GM18909 (cell line): ENCODE measurements around the gene GARNL3.

Experiments
- ATAC-seq: cut with Tn5 transposase; IDR thresholded peaks from one replicate; pipeline ENCODE4 v1.9.1; 2021; ENCODE audit warnings: mild to moderate bottlenecking; ENCODE audit not compliant: unreplicated experiment, poor library complexity

Gene GARNL3

DNA sequence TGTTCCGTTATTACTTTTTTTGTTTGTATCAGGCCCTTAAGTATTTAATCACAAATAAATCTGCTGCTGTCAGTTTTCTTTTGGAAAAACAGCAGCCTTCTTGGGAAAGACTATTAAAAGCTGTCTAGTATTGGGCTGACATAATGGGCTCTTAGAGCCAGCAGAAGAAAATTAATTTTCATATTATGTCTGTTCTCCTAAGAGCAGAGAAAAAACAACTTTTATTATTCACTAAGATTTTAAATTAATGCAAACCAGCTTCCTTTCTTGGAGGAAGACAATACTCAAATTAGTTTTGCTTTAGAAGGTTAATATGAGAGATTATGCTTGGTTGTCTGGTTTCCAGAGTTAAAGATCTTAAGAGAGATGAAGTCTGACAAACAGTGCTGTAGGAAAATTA is 30.6 kb upstream of the GARNL3 start:
- ATAC-seq, result no peak

DNA sequence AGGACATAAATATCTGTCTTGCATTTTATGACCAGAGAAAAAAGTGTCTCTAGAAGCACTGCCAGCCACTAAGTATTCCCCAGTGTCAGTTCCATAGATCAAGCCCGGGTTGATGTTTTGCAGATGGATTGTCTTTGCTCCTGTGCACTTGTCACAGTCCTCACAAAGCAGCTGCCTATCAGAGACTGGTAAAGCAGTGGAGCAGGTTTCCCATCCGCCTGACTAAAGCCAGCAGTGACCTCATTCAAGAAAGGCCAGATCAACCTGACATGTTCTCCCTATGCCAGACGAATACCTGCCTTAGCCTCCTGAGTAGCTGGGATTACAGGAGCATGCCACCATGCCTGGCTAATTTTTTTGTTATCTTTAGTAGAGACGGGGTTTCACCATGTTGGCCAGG is 26.8 kb upstream of the GARNL3 start:
- no peak for ATAC-seq

DNA sequence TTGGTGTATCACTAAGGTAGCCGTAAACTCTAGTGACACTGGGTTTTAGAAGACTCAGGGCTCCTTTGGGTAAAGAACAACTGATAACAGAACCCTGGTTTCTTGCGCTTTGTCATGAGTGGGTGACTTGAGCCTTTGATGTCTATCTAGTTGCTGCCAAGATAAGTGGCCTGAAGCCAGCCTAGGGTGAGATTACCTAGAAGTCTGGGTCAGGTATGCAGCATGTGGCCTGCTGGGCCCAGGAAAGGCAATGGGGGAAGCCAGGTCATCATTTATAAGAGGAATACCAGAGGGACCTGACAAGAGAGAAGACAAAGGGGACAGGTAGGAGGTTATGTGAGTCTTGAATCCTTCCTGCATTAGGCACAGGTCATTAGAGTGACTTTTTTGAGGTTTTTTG is 23.2 kb upstream of the GARNL3 start:
- no peak for ATAC-seq

DNA sequence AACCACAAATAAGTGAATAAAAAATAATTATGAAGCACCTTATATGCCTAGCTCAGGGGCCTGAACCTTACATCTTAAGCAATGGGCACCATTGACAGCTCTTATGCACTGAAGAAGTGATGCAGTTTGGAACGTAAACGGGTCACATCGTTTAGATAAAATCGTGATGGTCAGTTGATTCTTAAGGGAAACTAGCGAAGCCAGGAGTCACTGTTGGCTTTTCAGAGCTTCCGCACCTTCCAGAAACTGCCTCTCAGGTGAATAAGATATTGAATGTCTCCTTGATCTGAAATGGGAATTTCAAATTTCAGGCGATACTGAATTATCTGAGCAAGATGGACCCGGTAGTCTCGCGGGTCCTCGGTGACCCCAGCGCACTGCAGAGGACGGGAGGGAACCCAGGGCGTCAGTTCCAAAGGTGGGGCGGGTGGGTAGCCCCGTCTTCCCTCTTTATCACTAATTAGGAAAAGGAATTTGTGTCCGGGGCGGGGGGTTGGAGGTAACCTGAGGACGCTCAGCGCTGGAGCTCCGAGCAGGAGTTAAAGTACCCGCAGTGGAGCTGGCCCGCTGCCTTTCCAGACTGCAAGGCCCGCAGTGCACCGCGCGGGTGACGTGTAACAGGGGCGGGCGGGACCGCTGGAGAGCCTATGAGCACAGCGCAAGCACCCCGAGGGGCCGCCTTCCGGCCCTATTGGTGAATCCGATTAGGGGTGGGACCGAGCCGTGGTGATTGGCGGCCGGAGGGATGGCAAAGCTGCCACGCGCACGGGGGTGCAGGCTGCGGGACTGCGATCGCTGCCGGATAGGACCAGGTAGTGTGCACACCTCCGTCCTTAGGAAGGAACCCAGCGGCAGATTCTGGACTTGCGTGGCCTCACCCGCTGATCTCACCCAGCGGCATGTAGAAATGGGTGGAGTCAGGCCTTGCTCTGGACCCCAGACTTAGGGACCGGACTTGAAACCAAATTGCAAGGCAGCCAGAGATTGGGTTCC is 19.7 kb upstream of the GARNL3 start:
- peak; percentile 100 for ATAC-seq

DNA sequence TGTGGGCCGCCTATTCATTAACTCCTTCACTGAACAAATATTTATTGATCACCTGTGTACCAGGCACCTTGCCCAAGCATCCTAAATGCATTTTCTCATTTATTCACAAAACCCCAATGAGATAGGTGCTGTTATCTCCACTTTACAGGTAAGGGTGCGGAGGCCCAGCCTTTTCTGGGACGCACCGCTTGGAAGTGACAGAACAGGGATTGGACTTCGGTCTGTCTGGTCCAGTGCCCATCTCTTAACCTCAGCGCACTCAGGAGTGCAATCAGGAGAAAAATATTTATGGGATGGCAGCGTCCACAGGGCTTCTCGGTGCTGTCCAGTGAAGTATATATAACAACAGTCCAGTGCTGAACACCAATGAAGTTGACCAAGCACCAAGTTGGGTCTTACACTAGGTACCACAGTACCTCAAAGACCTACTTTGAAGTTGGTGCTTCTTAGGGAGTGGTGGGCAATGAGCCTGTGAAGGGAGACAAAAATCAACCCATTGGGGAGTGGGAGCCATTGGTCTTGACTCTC is 18.9 kb upstream of the GARNL3 start:
- ATAC-seq, result peak; percentile 4

DNA sequence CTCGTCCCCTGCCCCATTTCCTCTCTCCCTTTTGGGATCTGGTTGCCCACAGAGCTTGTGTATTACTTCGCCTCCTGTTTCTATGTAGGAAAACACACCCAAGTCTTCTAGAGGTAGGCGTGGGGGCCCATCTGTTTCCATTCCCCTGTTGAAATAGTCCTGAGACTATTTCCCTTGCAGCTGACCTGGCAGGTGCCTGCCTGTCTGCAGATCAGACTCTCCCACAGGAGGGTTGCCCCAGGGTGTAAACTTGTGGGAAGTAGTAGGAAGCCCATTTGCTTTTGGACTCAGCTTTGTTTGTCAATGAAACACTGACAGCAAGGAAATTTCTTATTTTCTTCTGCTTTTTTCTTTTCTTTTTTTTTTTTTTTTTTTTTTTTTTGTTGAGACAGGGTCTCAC is 16.3 kb upstream of the GARNL3 start:
- ATAC-seq, result no peak

DNA sequence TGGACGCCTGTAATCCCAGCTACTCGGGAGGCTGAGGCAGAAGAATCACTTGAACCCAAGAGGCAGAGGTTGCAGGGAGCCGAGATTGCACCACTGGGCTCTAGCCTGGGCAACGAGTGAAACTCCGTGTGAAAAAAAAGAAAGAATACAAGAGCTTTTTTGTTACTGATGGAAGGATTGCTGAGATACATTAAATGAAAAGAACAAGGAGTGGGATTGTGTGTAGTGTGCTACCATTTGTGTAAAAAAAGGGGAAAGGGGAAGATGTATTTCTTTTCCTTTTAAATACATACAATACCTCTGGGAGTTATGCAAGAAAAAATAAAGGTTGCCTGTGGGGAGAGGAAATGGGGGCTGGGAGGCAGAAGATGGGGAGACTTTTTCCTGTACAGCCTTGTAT is 14.7 kb upstream of the GARNL3 start:
- no peak for ATAC-seq

DNA sequence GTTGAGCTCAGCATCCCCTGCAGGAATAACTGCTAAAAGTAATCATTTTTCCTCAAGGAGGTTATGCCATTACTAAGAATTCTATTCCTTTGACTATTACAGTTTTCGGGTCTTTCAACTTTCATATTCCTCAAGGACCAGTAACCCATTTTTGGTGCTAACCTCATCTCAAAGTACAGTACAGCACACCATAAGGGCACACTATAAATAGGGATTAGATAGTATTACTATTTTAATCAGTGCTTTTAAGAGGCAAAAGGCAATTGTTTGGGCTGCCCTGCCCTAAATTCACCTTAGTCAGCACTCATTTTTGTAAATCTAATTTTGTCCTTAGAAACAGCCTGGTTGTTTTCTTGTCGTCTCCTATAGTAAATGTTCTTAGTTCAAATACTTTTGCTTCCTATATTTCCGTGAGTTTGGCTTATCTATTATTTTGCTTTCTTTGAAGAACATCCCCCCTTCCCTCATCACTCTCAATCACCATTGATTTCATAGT is 13.6 kb upstream of the GARNL3 start:
- no peak for ATAC-seq

DNA sequence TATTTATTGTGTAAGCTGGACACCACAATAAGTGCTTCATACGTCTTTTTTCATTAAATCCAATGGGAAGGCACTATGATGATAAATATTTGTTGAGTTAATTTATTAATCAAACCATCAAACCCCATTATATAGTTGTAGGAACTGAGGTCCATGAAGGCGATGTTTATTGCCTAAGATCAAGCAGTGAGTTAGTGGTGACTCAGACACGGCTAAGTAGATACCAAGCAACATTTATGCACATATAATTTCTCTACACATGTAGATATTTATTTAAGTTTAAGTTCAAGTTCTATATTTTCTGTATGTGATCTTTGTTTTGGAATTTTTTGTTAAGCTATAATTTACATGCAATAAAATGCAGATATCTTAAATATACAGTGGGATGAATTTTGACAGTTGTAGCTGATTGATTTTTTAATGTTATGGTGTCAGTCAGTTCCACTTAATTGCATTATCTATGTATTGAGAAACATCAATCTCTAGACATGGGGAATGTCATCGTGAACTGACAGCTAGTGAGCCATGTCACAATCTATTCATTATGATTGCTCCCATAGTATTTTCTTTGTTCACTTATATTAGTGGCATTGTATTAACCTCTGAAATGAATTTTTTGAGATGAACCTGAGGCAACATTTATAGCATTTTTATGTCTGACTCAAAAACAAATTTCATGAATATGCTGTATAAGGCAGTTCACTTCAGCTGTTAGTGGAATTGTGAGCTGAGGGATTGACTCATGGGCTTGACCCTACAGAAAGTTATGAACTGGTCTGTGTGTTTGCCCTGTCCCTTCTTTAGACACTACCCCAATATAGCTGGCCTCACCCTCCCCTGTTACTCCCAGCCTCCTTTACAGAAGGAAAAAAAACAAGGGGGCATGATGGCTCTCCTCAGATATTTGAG is 11.9 kb upstream of the GARNL3 start:
- no peak for ATAC-seq

DNA sequence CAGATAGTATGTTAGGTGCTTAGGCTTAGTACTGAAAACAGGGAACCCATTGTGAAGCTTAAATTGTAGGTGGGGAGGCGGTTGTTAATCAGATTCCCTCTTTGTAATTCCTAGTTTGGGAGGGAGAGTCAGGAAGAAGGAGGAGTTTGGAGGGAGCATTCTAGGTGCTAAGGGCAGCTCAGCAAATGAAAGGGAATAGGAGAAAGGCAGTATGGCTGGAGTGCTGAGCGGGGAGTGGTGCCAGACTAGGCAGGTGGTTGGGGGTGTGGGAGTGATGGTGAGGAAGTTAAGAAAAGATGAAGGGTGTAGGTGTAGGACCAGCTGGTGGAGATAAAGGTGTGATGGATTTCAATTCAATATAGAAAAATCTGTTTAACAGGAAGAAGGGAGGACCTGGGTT is 11.1 kb upstream of the GARNL3 start:
- no peak for ATAC-seq

DNA sequence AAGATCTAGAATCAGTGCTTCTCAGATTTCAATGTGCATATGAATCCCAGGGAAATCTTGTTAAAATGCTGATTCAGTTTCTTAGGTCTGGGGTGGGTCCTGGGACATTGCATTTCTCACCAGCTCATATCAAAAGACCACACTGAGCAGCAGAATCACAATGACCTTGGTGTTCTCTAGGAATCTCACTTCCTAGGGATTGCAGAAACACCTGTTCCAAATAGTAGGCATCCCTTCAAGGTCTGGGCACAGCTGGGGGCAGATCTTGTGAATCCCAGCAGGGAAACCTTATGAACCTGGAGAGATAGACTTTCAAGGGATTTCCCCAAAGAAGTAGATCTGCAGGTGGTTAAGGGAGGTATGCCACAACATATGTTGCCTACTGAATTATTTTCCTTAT is 8.9 kb upstream of the GARNL3 start:
- no peak for ATAC-seq

DNA sequence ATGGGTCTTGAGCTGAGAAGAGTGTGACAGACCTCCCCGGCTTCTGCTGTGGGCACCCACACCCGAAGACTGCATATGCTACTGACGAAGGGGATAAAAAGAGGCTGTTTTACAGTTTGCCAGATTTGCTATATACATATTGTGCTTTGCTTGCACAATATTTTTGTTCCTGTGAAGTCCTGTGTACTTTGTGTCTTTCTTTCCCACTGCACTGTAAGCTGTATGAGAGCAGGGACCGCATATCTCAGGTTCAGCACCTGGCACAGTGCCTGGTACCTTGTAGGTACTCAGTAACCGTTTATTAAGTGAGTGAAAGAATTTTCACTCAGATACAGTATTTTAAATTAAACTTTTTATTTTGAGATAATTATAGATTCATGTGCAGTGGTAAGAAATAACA is 8.2 kb upstream of the GARNL3 start:
- ATAC-seq, result no peak

DNA sequence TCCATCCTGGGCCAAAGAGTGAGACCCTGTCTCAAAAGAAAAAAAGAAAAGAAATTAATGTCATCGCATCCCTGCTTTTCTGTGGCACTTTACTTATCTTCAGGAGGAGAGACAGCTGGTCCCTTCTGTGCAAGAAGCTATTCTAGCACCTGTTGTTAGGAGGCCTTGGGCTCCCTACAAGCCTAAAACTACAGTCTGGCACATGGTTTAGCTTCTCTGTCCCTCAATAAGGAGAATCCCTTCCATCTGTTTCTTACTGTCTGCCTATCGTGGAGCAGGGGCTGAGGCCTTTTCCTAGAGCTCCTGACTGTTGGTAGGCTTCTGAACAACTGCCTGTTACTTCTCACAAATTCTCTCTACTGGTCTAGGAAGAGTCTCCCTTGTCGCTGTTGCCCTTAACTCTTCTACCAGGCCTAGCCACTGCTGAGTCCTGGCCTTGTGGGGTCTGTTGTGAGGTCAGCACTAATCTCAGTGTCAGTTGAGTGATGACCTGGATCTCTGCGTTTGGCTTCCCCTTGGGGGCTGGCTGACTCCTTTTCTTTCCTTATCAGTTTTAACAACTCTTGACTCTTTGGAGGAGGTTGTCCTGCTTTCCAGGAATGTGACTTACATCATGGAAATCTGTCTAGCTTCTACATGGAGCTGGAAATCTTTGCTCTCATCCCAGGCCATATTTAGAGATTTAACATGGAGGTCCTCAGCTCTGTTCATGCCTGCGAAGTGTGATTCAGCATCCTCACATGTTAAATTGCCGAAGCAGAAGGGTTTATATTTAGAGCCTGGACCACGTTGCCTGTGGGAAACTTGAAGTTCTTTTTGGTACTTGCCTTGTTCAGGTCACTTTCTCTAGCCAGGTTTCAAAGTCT is 5.7 kb upstream of the GARNL3 start:
- ATAC-seq, result no peak

DNA sequence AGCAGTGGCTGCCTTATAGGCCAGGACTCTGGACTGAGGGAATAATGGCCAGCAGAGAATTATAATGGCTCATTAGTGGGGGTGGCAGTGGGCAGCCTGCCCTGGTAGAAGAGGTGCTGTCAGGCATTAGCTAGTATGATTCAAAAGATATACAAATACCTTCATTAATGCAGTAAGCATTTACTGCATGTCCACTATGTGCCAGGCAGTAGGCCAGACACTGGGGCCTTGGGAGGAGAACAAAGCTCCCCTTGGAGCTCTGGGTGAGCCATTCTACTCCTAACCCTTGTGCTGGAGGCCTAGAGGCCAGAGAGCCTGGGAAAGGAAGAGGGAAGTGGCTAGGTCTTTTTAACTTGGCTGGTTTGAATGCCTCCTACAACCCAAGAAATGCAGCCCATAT is 2.0 kb upstream of the GARNL3 start:
- ATAC-seq, result no peak

DNA sequence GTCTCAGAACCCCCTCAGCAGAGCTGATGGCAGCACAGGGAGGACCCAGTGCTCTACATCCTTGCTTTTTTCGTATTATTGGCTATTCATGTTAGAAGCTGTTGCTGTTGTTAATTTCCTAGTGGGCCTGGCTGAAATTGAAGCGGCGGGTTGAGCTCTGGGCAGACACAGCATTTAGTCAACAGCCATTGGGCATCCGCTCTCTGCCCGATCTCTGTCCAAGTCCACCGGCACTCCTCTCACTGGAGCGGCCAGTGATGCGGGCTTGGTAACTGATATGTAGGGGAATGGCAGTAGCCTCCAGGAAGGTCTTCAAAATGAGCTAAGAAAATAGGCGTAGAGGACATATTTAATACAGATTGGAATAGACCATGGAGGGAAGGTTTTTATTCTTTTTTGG is 1.3 kb upstream of the GARNL3 start:
- no peak for ATAC-seq

DNA sequence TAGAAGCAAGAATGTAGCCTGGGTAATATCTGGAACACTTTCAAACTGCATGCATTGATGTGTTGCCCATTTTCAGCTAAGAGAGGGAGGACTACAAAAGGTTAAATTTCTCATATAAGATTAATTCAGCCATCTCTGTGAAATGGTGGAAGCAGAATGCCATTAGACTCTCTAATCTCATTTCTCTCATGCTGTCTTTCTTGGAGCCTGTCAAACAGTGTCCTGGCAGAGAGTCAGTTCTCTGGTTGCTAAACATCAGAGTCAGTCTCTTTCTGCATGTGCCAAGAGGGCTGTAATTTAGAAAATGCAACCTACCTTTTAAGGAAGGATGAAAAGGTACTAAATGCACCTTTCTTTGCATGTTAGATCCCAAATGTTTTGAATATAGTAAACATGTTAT is 910 bp upstream of the GARNL3 start:
- no peak for ATAC-seq

DNA sequence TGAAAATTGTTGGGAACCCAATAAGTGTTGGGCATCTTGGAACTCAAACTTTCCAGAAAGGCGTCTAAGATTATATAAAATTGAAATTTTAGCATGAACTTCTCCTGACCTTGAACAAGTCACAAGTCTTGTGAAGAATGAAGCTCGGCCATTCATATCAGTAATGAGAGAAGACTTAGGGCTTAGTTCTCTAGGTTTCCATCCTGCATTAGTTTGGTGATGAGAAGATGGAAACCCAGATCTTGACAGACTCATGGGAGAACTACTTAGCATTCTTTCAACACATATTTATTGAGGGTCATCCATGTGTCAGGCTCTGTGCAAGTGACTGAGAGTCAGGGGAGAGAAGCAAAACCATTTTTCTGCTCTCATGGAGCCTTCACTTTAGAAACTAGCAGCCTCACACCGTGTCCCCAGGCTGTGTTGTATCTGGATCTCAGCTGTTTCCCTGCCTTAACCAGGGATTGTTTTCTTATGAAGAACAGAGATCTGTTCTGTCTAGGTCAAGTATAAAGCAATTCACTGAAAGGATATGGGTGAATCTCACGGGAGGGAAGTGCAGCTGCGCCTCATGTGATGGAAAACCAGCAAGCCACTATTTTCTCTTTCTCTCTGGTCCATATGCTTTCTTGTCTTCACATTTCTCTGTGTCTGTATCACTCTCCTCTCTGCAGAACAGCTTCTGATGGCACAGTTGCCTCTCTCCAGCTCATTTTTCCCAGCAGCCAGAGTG is 3.4 kb downstream of the GARNL3 start:
- no peak for ATAC-seq

DNA sequence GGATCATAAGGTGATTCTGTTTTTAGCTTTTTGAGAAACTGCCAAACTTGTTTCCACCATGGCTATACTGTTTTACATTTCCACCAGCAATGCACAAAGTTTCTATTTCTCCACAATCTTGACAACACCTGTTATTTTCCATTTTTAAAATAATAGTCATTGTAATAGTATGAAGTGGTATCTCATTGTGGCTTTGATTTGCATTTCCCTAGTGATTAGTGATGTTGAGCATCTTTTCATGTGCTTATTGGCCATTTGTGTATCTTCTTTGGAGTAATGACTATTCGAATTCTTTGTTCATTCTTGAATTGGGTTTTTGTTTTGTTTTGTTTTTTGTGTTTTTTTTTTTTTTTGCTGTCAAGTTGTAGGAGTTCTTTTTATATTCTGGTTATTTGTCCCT is 4.9 kb downstream of the GARNL3 start:
- ATAC-seq, result no peak

DNA sequence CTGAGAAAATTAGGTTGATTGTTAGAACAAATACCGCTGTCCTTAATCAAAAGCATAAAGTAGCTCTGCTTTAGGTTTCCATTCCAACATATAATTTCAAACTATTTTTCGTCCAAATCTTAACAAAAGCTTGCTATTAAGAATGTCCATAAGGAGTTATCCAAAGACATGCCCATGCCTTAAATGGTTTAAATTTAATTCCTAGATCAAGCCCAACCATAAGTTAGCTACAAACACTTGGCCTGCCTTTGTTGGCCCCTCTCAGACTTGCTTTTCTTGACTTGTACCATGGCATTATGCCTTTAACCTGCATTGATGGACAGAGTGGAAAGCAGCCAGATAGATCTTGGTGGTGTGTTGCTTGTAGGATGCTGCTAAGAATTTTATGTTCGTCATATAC is 8.8 kb downstream of the GARNL3 start:
- ATAC-seq, result no peak
